Spleen (tissue), 11 donors: ENCODE results near the gene RFXANK. TPM values are rescaled to one million over a fixed set of nuclear protein-coding genes. Genes with fewer than 3 reads are reported as not detected.

ENCODE experiments used
- DNase-seq: peaks from one replicate; pipeline ENCODE4 v3.0.0-alpha.2; 2020
- H3K27ac ChIP-seq, 8 donors: fragments of 200-600 bp; sonication (generic) in 7 of 8; 1 replicate in 4 of 8; 2 replicates in 4 of 8; pipeline versions ENCODE4 v1.5.0 to v1.8.0; 2016 to 2021; ENCODE audit warnings: inconsistent platforms in 4 of 8, mild to moderate bottlenecking in 4 of 8, moderate library complexity in 1 of 8
- H3K27me3 ChIP-seq, 7 donors: fragments of 200-600 bp; sonication (generic) in 6 of 7; replicated peaks in 1 of 7; 1 replicate in 4 of 7; 2 replicates in 3 of 7; pipeline versions ENCODE4 v1.5.0 to v1.8.0; 2016 to 2021; ENCODE audit warnings: inconsistent platforms in 3 of 7, mild to moderate bottlenecking in 1 of 7
- H3K36me3 ChIP-seq, 6 donors: fragments of 200-600 bp; sonication (generic) in 5 of 6; 1 replicate in 4 of 6; 2 replicates in 2 of 6; pipeline versions ENCODE4 v1.5.0 to v1.8.0; 2016 to 2021; ENCODE audit warnings: inconsistent platforms in 2 of 6
- H3K4me1 ChIP-seq, 6 donors: fragments of 200-600 bp; sonication (generic) in 5 of 6; 1 replicate in 3 of 6; 2 replicates in 3 of 6; pipeline versions ENCODE4 v1.5.0 to v1.8.0; 2016 to 2021; ENCODE audit warnings: inconsistent platforms in 3 of 6
- H3K4me3 ChIP-seq, 8 donors: fragments of 200-600 bp; sonication (generic) in 7 of 8; 1 replicate in 4 of 8; 2 replicates in 4 of 8; pipeline versions ENCODE4 v1.5.0 to v1.8.0; 2016 to 2021; ENCODE audit warnings: inconsistent platforms in 4 of 8, mild to moderate bottlenecking in 4 of 8, moderate library complexity in 2 of 8
- H3K9me3 ChIP-seq, 8 donors: fragments of 200-600 bp; sonication (generic) in 7 of 8; 1 replicate in 4 of 8; 2 replicates in 4 of 8; pipeline versions ENCODE4 v1.5.0 to v1.8.0; 2016 to 2021; ENCODE audit warnings: inconsistent platforms in 4 of 8
- POLR2A ChIP-seq, 3 donors: fragments of 450-650 bp; IDR thresholded peaks; one replicate each; pipeline ENCODE4 v1.5.1; 2017; ENCODE audit warnings: antibody characterized with exemption in 3 of 3, mild to moderate bottlenecking in 1 of 3
- POLR2AphosphoS5 ChIP-seq, 3 donors: sonication (generic); formaldehyde crosslinking; IDR thresholded peaks; one replicate each; pipeline ENCODE4 v1.5.1; 2017; ENCODE audit warnings: antibody characterized with exemption in 3 of 3
- WGBS, 5 donors: extraction: QIAGEN DNeasy Blood & Tissue Kit in 3 of 5; methylation state at CpG; one replicate each; pipeline versions ENCODE4 v1.1.5 to v1.1.7; 2013 to 2018; 5-methylcytosine and 5-hydroxymethylcytosine counted together
- intact Hi-C: fragments of 100-400 bp; cut with DNase I; formaldehyde crosslinking; loops from one replicate; pipeline ENCODE4 v1.15.0; 2023; ENCODE audit warnings: low total_unique reads
- polyA plus RNA-seq, 3 donors: library from polyadenylated mRNA; stranded (reverse); fragments of 200-250 nt; gene quantifications; one replicate each; pipeline ENCODE4 v1.2.1, GENCODE V29; 2013
- total RNA-seq, 7 donors: library from RNA; depleted of rRNA in 3 of 7; stranded (reverse); fragments of >200 nt in 3 of 7; fragmentation: NEBNext Ultra II Directional in 4 of 7; extraction: Animal tissue kit (Norgen Biotek cat#: 25700) in 4 of 7; gene quantifications; one replicate each; pipeline versions ENCODE4 v1.1.0 to v1.2.1, GENCODE V29; 2016 to 2021
- TF ChIP-seq, protein P1 (sequence below), 11 experiments: fragments of 200-600 bp in 7 of 11; fragments of 450-650 bp in 4 of 11; sonication (generic) in 4 of 11; IDR thresholded peaks in 8 of 11; conservative IDR thresholded peaks in 3 of 11; 1 replicate in 7 of 11; 2 replicates in 4 of 11; pipeline versions ENCODE4 v1.4.0 to v1.8.0; 2016 to 2021; ENCODE audit warnings: antibody characterized with exemption in 11 of 11, inconsistent platforms in 4 of 11, mild to moderate bottlenecking in 1 of 11
- donor health status: healthy with polysubstance abuse.
- donor health status: DM: no; HTN: no; CAD: no; lungs with moderate emphysema.
- donor health status: DM: no; HTN: no; CAD: no.
- donor health status: Bipolar disorder and iron deficiency.
- donor health status: healthy.
- donor health status: DM: no; HTN: no; CAD: no.
- donor health status: DM: yes; HTN: yes; CAD: no.

Gene RFXANK
- total and polyA plus RNA-seq, 10 donors, result 47.4 to 139 (median 75.7) TPM

DNA sequence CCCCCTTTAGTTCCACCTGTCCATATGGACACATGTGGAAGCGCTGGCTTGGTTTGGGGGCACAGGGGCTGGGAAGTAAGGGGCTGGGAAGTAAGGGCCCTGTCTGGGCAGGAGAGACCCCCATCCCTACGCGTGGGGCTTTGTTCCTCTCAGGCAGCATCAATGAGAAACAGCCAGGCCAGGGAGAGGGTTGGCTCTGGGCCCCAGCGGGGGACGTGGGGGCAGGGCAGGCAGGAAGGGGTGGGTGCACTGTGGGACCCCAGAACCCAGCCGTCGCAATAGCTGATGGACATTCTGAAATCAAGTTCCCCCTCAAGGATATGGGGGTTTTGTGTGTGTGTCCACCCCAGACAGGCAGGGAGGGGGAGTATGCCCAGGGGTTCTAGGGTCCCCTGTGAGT, 20.9 kb downstream of the RFXANK start:
- no peaks in the 10 kb centered on the region for H3K4me1 ChIP-seq
- H3K36me3 ChIP-seq, result no peaks in the 10 kb centered on the region
- H3K27ac ChIP-seq, result no peak overlapping the region
- peaks cover 0 to 6% (median 0%) of the 10 kb centered on the region in 8 donors for H3K9me3 ChIP-seq
- intact Hi-C loops, result no loop called here
- H3K4me3 ChIP-seq, result no peak overlapping the region
- peaks cover 0 to 98% (median 49%) of the 10 kb centered on the region in 7 donors for H3K27me3 ChIP-seq
- no peak for TF ChIP-seq POLR2AphosphoS5 (IDR thresholded peaks at IDR 0.05)
- TF ChIP-seq, protein P1, sequence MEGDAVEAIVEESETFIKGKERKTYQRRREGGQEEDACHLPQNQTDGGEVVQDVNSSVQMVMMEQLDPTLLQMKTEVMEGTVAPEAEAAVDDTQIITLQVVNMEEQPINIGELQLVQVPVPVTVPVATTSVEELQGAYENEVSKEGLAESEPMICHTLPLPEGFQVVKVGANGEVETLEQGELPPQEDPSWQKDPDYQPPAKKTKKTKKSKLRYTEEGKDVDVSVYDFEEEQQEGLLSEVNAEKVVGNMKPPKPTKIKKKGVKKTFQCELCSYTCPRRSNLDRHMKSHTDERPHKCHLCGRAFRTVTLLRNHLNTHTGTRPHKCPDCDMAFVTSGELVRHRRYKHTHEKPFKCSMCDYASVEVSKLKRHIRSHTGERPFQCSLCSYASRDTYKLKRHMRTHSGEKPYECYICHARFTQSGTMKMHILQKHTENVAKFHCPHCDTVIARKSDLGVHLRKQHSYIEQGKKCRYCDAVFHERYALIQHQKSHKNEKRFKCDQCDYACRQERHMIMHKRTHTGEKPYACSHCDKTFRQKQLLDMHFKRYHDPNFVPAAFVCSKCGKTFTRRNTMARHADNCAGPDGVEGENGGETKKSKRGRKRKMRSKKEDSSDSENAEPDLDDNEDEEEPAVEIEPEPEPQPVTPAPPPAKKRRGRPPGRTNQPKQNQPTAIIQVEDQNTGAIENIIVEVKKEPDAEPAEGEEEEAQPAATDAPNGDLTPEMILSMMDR (IDR thresholded peaks at IDR 0.05 in 8 of 11, conservative IDR thresholded peaks at IDR 0.05 in 3 of 11), result no peak
- TF ChIP-seq POLR2A (IDR thresholded peaks at IDR 0.05), result no peak
- WGBS, 5 donors, result 4 to 16% (median 12%) methylated on average over 6 to 7 of the region's 7 CpGs
- no peak for DNase-seq

DNA sequence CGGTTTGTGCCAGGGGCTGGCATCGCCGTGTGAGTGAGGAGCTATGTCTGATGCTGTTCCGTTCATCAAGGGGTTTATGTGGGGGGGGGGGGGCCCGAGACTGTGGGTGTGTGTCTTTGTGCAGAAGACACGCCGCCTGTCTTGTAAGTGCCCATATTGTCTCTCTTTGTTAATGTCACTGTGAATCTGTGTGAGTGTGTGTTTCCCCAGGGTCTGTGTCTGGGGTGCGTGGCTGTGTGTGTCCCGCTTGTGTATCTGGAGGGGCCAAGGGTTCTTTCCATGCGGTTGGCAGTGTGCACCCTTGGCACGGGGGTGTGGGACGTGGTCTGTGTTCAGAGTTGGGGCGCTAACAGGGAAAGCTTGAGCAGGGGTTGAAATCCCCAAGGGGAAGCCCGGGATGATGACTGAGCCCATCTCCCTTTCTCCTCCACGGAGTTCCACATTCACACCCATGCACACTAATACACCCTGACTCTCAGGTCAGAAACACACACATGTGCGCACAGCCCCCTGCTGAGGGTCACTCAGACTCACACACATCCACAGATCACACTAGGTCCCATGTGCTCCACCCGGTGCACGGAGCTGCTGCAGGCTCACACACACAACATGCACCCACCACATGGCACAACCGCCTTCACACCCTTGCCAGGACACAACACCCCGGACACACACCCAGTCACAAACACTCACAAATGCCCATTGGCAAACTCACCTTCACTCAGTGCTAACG, 21.5 kb downstream of the RFXANK start:
- Histone ChIP-seq H3K27me3 (peaks cover 0 to 96% (median 49%) of the 10 kb centered on the region in 7 donors), H3K27ac (no peak overlapping the region), H3K4me1 (no peaks in the 10 kb centered on the region), H3K36me3 (no peaks in the 10 kb centered on the region), H3K9me3 (peaks cover 0 to 6% (median 0%) of the 10 kb centered on the region in 8 donors), H3K4me3 (no peak overlapping the region)
- DNase-seq, result no peak
- no peak for TF ChIP-seq POLR2A (IDR thresholded peaks at IDR 0.05)
- TF ChIP-seq, protein P1 (IDR thresholded peaks at IDR 0.05 in 8 of 11, conservative IDR thresholded peaks at IDR 0.05 in 3 of 11), result no peak
- no peak for TF ChIP-seq POLR2AphosphoS5 (IDR thresholded peaks at IDR 0.05)
- WGBS, 5 donors, result 44 to 53% (median 49%) methylated on average over 19 to 21 of the region's 21 CpGs
- intact Hi-C loops, result no loop called here

DNA sequence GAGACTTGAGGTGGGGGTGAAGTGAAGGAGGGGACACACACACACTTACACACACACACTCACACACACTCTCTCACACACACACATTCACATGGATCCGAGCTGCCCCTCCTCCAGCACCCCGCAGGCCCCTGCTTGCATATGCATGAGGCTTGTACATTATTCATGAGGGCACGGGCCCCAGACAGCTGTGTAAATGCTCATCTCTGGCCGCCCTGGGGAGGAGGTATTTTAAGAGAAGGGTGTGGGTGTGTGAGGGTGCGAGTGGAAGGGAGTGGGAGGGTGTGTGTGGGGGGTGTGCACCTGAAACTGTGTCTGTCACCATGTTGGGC, 22.1 kb downstream of the RFXANK start:
- H3K27ac ChIP-seq, result no peak overlapping the region
- TF ChIP-seq, protein P1 (IDR thresholded peaks at IDR 0.05 in 8 of 11, conservative IDR thresholded peaks at IDR 0.05 in 3 of 11), result no peak
- WGBS, 5 donors, result 3 to 17% (median 7%) methylated on average over 5 of the region's 5 CpGs

DNA sequence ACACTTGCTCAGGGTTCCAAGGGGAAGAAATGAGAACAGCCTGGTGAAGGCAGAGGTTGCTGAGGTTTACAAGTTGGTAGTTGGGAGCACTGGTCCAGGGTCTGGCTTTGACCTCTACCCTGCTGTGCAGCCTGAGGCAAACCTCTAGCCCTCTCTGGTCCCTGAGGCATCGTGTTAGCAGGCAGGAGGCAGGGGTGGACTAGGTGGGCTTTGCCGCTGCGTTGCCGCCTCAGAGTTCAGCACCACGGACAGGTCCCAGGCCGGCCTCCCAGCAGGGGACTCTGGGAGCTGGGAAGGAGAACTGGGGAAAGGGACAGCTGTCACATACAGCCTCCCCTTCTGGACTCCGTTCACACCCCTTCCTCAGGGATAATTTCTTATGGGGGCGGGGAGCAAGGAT, 22.8 kb downstream of the RFXANK start:
- Histone ChIP-seq H3K4me3 (no peak overlapping the region), H3K27me3 (peaks cover 0 to 93% (median 48%) of the 10 kb centered on the region in 7 donors), H3K36me3 (no peaks in the 10 kb centered on the region), H3K27ac (no peak overlapping the region), H3K4me1 (no peaks in the 10 kb centered on the region), H3K9me3 (peaks cover 0 to 6% (median 0%) of the 10 kb centered on the region in 8 donors)
- no peak for DNase-seq
- 0 to 10% (median 4%) methylated on average over 2 to 8 of the region's 8 CpGs for WGBS, 5 donors
- no peak for TF ChIP-seq POLR2AphosphoS5 (IDR thresholded peaks at IDR 0.05)
- TF ChIP-seq, protein P1 (IDR thresholded peaks at IDR 0.05 in 8 of 11, conservative IDR thresholded peaks at IDR 0.05 in 3 of 11), result no peak
- TF ChIP-seq POLR2A (IDR thresholded peaks at IDR 0.05), result no peak
- intact Hi-C loops, result no loop called here

More for the DNA sequence above, 22.1 kb downstream of the RFXANK start:
- intact Hi-C loops, result no loop called here
- H3K36me3 ChIP-seq, result no peaks in the 10 kb centered on the region
- no peaks in the 10 kb centered on the region for H3K4me1 ChIP-seq
- peaks cover 0 to 6% (median 0%) of the 10 kb centered on the region in 8 donors for H3K9me3 ChIP-seq
- peaks cover 0 to 97% (median 49%) of the 10 kb centered on the region in 7 donors for H3K27me3 ChIP-seq
- H3K4me3 ChIP-seq, result no peak overlapping the region
- no peak for DNase-seq
